ENCODE measurements around the gene THRAP3. TPM values are rescaled to one million over a fixed set of nuclear protein-coding genes. Genes with fewer than 3 reads are reported as not detected.

The THRAP3 gene
- total and polyA plus RNA-seq, 2 of the 8 experiments (the other 6 are each of a cell fraction or from before 2014, with no cell fraction given) = 40.2 to 183 TPM

GRCh38 chr1:36351227-36351977 lies 127.2 kb downstream of the THRAP3 start (continued):
- TF ChIP-seq SIX5 (IDR thresholded peaks at IDR 0.05; ENCODE audit: low read depth, low read length) (no peak), PHF8 (conservative IDR thresholded peaks at IDR 0.05; ENCODE audit: low read depth, low read length) (no peak), SP4 (IDR thresholded peaks at IDR 0.05; ENCODE audit: low read length) (no peak), POU5F1 (IDR thresholded peaks at IDR 0.05; ENCODE audit: low read depth, low read length) (no peak), SUZ12 (IDR thresholded peaks at IDR 0.05; ENCODE audit: low read length) (no peak), POLR2A (IDR thresholded peaks at IDR 0.05; ENCODE audit: control extremely low read depth in 1 of 2, low read depth in 2 of 2, low read length in 2 of 2) (no peak), RBBP5 (IDR thresholded peaks at IDR 0.05; ENCODE audit: borderline replicate concordance, low read depth, low read length) (no peak), CHD2 (IDR thresholded peaks at IDR 0.05; ENCODE audit: low read length) (no peak), FOSL1 (IDR thresholded peaks at IDR 0.05; ENCODE audit: insufficient read depth, low read depth, low read length) (no peak)

All from H1 (cell line).